GM21825 (cell line): Measurements from ENCODE around the gene SSR2.
A peak's percentile ranks its signal among the peaks of the same experiment; 100 is the strongest.

Experiments
- ATAC-seq: cut with Tn5 transposase; IDR thresholded peaks from one replicate; pipeline ENCODE4 v1.9.1; 2021; ENCODE audit warnings: mild to moderate bottlenecking, moderate library complexity; ENCODE audit not compliant: unreplicated experiment

SSR2 gene

GRCh38 chr1:156020293-156021092 is at the start of gene SSR2:
Gene SSR2 (minus strand): TSS chr1:156020951. CDS start chr1:156020167, 784 bp downstream.
- ATAC-seq: peak; percentile 90

GRCh38 chr1:156070548-156070947 is 49.8 kb upstream of the SSR2 start:
- no peak for ATAC-seq

GRCh38 chr1:156069490-156070455 is 49.0 kb upstream of the SSR2 start:
- no peak for ATAC-seq

GRCh38 chr1:156067262-156067661 is 46.5 kb upstream of the SSR2 start:
- ATAC-seq: no peak

- no peak for ATAC-seq
These were observed 45.1 kb upstream of the SSR2 start for GRCh38 chr1:156065871-156066270.

GRCh38 chr1:156065212-156065611 is 44.5 kb upstream of the SSR2 start:
- no peak for ATAC-seq

GRCh38 chr1:156064615-156065014 is 43.9 kb upstream of the SSR2 start:
- no peak for ATAC-seq

GRCh38 chr1:156063997-156064285 is 43.2 kb upstream of the SSR2 start:
- ATAC-seq: no peak

- no peak for ATAC-seq
These were observed 41.4 kb upstream of the SSR2 start for GRCh38 chr1:156062189-156062588.

GRCh38 chr1:156060937-156061636 is 40.3 kb upstream of the SSR2 start, which contains the start of gene RAB25:
Gene RAB25 (plus strand): TSS chr1:156061160. CDS start chr1:156061401, 241 bp downstream.
- no peak for ATAC-seq

GRCh38 chr1:156056326-156056849 is 35.6 kb upstream of the SSR2 start:
- no peak for ATAC-seq

GRCh38 chr1:156055281-156056048 is 34.7 kb upstream of the SSR2 start:
- no peak for ATAC-seq

GRCh38 chr1:156054500-156055280 is 33.9 kb upstream of the SSR2 start, which contains the start of gene LAMTOR2:
Gene LAMTOR2 (plus strand): TSS chr1:156054782. CDS start chr1:156054890, 108 bp downstream.
- peak; percentile 65 for ATAC-seq

- ATAC-seq: peak; percentile 46
These were observed 33.2 kb upstream of the SSR2 start, which contains the start of gene UBQLN4 for GRCh38 chr1:156053768-156054499. Gene UBQLN4 (minus strand): TSS chr1:156053798. CDS start chr1:156053701, 97 bp downstream.

GRCh38 chr1:156052862-156053767 is 32.4 kb upstream of the SSR2 start:
- no peak for ATAC-seq

- ATAC-seq: no peak
These were observed 30.4 kb upstream of the SSR2 start for GRCh38 chr1:156051011-156051725.

GRCh38 chr1:156050376-156050775 is 29.6 kb upstream of the SSR2 start:
- no peak for ATAC-seq
